Measurements from ENCODE around the gene RAP1GAP2.

The RAP1GAP2 gene

GRCh38 chr17:2872282-2872681 is 76.0 kb downstream of the RAP1GAP2 start:
- TF ChIP-seq, protein P1, sequence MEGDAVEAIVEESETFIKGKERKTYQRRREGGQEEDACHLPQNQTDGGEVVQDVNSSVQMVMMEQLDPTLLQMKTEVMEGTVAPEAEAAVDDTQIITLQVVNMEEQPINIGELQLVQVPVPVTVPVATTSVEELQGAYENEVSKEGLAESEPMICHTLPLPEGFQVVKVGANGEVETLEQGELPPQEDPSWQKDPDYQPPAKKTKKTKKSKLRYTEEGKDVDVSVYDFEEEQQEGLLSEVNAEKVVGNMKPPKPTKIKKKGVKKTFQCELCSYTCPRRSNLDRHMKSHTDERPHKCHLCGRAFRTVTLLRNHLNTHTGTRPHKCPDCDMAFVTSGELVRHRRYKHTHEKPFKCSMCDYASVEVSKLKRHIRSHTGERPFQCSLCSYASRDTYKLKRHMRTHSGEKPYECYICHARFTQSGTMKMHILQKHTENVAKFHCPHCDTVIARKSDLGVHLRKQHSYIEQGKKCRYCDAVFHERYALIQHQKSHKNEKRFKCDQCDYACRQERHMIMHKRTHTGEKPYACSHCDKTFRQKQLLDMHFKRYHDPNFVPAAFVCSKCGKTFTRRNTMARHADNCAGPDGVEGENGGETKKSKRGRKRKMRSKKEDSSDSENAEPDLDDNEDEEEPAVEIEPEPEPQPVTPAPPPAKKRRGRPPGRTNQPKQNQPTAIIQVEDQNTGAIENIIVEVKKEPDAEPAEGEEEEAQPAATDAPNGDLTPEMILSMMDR (IDR thresholded peaks at IDR 0.05; ENCODE audit: insufficient read depth, missing control alignments), result no peak
- DNase-seq (ENCODE audit: insufficient read length, low spot score) (no peak), FAIRE-seq (no peak)

DNA sequence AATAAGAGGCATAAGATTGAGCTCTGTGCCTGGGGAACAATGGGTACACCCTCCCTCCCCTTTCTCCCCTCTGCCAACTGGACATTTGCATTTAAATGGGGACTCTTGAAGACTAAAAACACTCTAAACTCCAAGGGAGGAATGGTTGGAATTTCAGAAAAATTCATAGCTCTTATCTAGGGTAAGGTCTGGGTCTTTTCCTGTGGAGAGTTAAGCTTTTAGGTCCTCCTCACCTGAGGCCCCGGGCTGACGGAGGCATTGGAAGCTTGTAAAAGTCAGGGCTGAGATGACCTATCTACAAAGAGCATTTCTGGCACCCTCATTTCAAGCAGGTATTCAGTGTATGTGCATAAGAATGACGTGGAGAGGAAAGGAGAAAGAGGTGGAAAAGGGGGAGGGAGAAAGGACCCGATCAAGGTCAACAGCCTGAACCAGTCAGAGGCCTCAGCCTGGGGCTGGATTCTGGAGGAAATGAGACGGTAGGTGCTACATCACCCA is 78.0 kb downstream of the RAP1GAP2 start:
- FAIRE-seq (no peak), DNase-seq (ENCODE audit: insufficient read length, low spot score) (no peak)
- TF ChIP-seq, protein P1 (IDR thresholded peaks at IDR 0.05; ENCODE audit: insufficient read depth, missing control alignments), result no peak

- TF ChIP-seq, protein P1 (IDR thresholded peaks at IDR 0.05; ENCODE audit: insufficient read depth, missing control alignments), result no peak
- FAIRE-seq, result no peak
- DNase-seq (ENCODE audit: insufficient read length, low spot score), result no peak
These were observed 79.4 kb downstream of the RAP1GAP2 start for GRCh38 chr17:2875608-2876007.

DNA sequence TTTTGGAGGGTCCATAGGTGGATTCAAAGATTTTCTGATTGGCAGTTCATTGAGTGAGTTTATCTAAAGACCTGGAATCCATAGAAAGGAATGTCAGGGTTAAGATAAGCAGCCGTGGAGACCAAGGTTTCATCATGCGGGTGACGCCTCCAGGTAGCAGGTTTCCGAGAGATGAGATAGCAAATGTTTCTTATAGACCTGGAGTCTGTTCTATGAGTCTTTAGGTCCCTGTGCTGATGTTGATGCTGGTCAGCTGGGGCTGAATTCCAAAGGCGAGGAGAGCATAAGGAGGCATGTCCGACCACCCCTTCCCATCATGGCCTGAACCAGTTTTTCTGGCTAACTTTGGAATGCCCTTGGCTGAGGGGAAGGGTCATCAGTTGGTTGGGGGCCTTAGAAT is 80.2 kb downstream of the RAP1GAP2 start:
- TF ChIP-seq, protein P1 (IDR thresholded peaks at IDR 0.05; ENCODE audit: insufficient read depth, missing control alignments), result no peak
- FAIRE-seq, result no peak

GRCh38 chr17:2878751-2879254 is 82.6 kb downstream of the RAP1GAP2 start:
- TF ChIP-seq, protein P1 (IDR thresholded peaks at IDR 0.05; ENCODE audit: insufficient read depth, missing control alignments), result no peak
- FAIRE-seq (no peak), DNase-seq (ENCODE audit: insufficient read length, low spot score) (no peak)

More for the DNA sequence above, 80.2 kb downstream of the RAP1GAP2 start:
- DNase-seq (ENCODE audit: insufficient read length, low spot score), result no peak

DNA sequence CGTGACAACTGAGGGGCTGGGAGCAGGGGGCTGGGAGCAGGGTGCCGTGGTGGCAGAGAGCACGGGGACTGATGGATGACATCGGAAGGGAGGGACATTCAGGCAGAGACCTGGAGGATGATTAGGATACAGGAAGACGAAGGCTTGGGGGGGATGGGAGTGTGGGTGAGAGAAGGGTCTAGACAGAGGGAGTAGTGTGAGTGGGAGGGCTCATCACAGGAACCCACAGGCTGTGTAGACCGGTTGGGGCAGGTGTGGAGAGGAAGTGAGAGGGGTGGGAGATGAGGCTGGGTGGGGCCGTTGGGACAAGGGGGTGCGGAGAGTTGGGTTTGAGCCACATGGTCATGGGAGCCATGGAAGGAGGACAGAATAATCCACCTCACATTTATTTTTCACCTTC is 83.8 kb downstream of the RAP1GAP2 start:
- FAIRE-seq, result no peak
- TF ChIP-seq, protein P1 (IDR thresholded peaks at IDR 0.05; ENCODE audit: insufficient read depth, missing control alignments), result no peak
- no peak for DNase-seq (ENCODE audit: insufficient read length, low spot score)

DNA sequence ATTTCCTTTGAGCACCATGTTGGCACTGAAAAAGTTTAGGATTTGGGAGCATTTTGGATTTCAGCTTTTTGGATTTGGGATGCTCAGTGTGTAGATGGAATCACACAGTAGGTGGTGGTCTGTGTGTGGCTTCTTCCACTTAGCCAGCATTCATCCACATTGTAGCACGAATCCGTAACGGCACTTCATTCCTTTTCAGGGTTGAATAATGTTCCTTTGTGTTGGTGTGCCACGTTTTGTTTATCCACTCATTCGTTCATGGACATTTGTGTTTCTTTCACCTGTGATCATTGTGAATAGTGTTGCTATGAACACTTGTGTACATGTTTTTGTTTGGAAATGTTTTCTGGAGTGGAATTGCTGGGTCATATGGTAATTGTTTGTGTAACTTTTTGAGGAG is 85.1 kb downstream of the RAP1GAP2 start:
- DNase-seq (ENCODE audit: insufficient read length, low spot score) (no peak), FAIRE-seq (no peak)
- TF ChIP-seq, protein P1 (IDR thresholded peaks at IDR 0.05; ENCODE audit: insufficient read depth, missing control alignments), result no peak
